MM.1S (cell line): Measurements from ENCODE around the gene TMEM163.

Experiments used
- DNase-seq: peaks from one replicate; pipeline ENCODE4 v3.0.0-alpha.2; 2015
- H2AFZ ChIP-seq: fragments of 300-600 bp; sonication (generic); 2 replicates; pipeline ENCODE4 v1.6.0; 2016; ENCODE audit warnings: antibody characterized with exemption, low read length
- H3F3A ChIP-seq: fragments of 300-600 bp; sonication (generic); 2 replicates; pipeline ENCODE4 v1.6.1; 2016; ENCODE audit warnings: mild to moderate bottlenecking, antibody characterized with exemption, low read length, moderate library complexity, mixed read lengths; ENCODE audit not compliant: insufficient read depth
- H3K27ac ChIP-seq: fragments of 300-600 bp; sonication (generic); 2 replicates; pipeline ENCODE4 v1.5.1; 2016; ENCODE audit warnings: mild to moderate bottlenecking, low read length
- H3K27me3 ChIP-seq: fragments of 300-600 bp; sonication (generic); replicated peaks from 2 replicates; pipeline ENCODE4 v1.6.0; 2016; ENCODE audit warnings: low read length; ENCODE audit not compliant: insufficient read depth
- H3K36me3 ChIP-seq: fragments of 300-600 bp; sonication (generic); replicated peaks from 2 replicates; pipeline ENCODE4 v1.6.1; 2016; ENCODE audit warnings: mild to moderate bottlenecking, low read length, mixed read lengths; ENCODE audit not compliant: insufficient read depth
- H3K4me1 ChIP-seq: fragments of 300-600 bp; sonication (generic); 2 replicates; pipeline ENCODE4 v1.6.1; 2016; ENCODE audit warnings: low read length, mixed read lengths
- H3K4me2 ChIP-seq: fragments of 300-600 bp; sonication (generic); 2 replicates; pipeline ENCODE4 v1.6.0; 2016; ENCODE audit warnings: low read depth, low read length
- H3K4me3 ChIP-seq: fragments of 300-600 bp; sonication (generic); 2 replicates; pipeline ENCODE4 v1.5.1; 2016; ENCODE audit warnings: low read length, mixed read lengths
- H3K79me2 ChIP-seq: fragments of 300-600 bp; sonication (generic); 2 replicates; pipeline ENCODE4 v1.6.1; 2016; ENCODE audit warnings: mixed run types, low read length, mixed read lengths
- H3K9ac ChIP-seq: fragments of 300-600 bp; sonication (generic); 2 replicates; pipeline ENCODE4 v1.6.1; 2016; ENCODE audit warnings: low read length, mixed read lengths
- H3K9me2 ChIP-seq: fragments of 300-600 bp; sonication (generic); replicated peaks from 2 replicates; pipeline ENCODE4 v1.6.1; 2016; ENCODE audit warnings: mild to moderate bottlenecking, low read length, mixed read lengths; ENCODE audit not compliant: insufficient read depth
- H3K9me3 ChIP-seq: fragments of 300-600 bp; sonication (generic); replicated peaks from 2 replicates; pipeline ENCODE4 v1.6.1; 2016; ENCODE audit warnings: mild to moderate bottlenecking, low read length, mixed read lengths; ENCODE audit not compliant: insufficient read depth
- H4K20me1 ChIP-seq: fragments of 300-600 bp; sonication (generic); 2 replicates; pipeline ENCODE4 v1.6.1; 2016; ENCODE audit warnings: mild to moderate bottlenecking, low read length, moderate library complexity, mixed read lengths; ENCODE audit not compliant: insufficient read depth
- CTCF ChIP-seq: fragments of 300-600 bp; sonication (generic); IDR thresholded peaks from 2 replicates; pipeline ENCODE4 v1.5.1; 2016; ENCODE audit warnings: antibody characterized with exemption, low read length, mixed read lengths
- EZH2 ChIP-seq: fragments of 300-600 bp; sonication (generic); optimal IDR thresholded peaks from 2 replicates; pipeline ENCODE3; 2017; ENCODE audit warnings: low read depth, mild to moderate bottlenecking, antibody characterized with exemption, low read length, mixed read lengths
- EZH2phosphoT487 ChIP-seq: fragments of 300-600 bp; sonication (generic); IDR thresholded peaks from 2 replicates; pipeline ENCODE4 v1.6.1; 2018; ENCODE audit warnings: antibody characterized with exemption, low read length

Gene TMEM163

DNA sequence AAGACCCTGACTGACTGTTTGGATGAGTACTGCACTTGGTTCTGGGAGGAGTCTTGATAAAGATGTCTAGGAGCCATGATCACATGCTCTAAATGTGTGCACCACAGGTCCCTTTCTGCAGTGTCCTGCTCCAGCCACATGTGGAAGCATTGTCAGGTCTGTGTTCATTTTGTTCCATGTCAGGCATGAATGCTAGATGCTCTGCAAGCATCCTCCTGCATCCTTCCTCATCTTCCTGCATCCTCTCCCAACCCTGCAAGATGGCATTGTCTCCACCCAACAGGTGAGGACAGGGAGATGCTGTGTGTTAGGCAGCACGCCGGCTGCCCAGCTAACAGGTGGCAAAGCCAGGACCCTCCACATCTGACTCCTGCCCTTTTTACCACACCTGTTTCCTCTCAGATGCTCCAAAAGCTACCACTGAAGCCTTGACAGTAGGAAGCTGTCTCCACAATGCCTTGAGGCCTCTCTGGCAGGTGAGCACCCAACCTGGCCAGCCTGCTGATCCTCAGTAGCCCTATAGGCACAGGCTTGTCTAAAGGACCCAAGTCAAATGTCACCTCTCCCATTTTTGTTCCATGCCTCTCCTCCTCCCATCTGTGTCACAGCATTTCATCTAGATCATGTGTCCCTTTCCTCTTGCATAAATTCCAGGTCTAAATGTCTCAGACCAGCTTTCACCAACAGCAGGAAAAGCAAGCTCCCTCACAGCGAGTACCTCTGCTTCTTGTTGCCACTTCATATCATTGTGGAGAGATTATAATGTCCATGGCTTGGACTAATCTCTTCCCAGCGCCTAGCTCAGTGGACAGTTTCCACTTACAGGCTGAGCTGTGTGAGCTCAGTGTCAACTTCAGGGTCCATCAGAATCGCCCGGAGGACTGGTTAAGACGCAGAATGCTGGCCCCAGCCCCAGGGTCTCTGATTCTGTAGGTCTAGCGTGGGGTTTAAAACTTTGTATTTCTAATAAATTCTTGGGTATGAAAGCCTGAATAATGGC lies 55.0 kb downstream of the TMEM163 start:
- Histone ChIP-seq H3K4me2 (no peak overlapping the region), H3K27ac (no peak overlapping the region), H3K79me2 (no peaks in the 10 kb centered on the region), H3K9ac (no peak overlapping the region), H2AFZ (no peak overlapping the region), H3K27me3 (no peaks in the 10 kb centered on the region), H3K9me2 (no peaks in the 10 kb centered on the region), H4K20me1 (no peaks in the 10 kb centered on the region), H3K4me3 (no peak overlapping the region), H3F3A (no peaks in the 10 kb centered on the region), H3K4me1 (no peaks in the 10 kb centered on the region), H3K9me3 (no peaks in the 10 kb centered on the region), H3K36me3 (no peaks in the 10 kb centered on the region)
- no peak for DNase-seq
- no peak for TF ChIP-seq EZH2phosphoT487
- TF ChIP-seq EZH2 = no peak
- TF ChIP-seq CTCF = no peak

DNA sequence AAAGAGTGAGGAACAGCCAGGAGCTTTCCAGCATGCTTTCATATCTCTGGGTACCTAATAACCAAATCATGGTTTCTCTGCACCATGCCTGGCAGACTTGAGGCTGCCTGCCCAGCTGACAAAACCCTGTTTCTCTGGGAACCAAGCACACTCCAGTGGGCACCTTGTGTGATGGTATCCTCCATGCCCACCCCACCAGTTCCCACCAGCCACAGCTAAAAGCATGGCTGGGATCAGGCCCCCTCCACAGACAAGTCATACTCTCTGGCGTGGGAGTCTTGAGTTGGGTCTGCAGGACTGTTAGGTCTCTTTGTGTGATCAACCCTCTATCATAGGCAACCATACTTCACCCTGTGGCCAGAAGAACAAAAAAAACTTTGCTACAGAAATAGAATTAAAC lies 56.0 kb downstream of the TMEM163 start:
- H3K36me3 ChIP-seq = no peaks in the 10 kb centered on the region
- H3K9me2 ChIP-seq = no peaks in the 10 kb centered on the region
- no peaks in the 10 kb centered on the region for H4K20me1 ChIP-seq
- H3K4me1 ChIP-seq = no peaks in the 10 kb centered on the region
- H3K4me3 ChIP-seq = no peak overlapping the region
- H2AFZ ChIP-seq = no peak overlapping the region
- no peak overlapping the region for H3K9ac ChIP-seq
- TF ChIP-seq CTCF = no peak
- TF ChIP-seq EZH2phosphoT487 = no peak
- TF ChIP-seq EZH2 = no peak
- H3K9me3 ChIP-seq = no peaks in the 10 kb centered on the region
- H3F3A ChIP-seq = no peaks in the 10 kb centered on the region
- H3K4me2 ChIP-seq = no peak overlapping the region
- no peak overlapping the region for H3K27ac ChIP-seq
- DNase-seq = no peak
- H3K79me2 ChIP-seq = no peaks in the 10 kb centered on the region
- no peaks in the 10 kb centered on the region for H3K27me3 ChIP-seq

DNA sequence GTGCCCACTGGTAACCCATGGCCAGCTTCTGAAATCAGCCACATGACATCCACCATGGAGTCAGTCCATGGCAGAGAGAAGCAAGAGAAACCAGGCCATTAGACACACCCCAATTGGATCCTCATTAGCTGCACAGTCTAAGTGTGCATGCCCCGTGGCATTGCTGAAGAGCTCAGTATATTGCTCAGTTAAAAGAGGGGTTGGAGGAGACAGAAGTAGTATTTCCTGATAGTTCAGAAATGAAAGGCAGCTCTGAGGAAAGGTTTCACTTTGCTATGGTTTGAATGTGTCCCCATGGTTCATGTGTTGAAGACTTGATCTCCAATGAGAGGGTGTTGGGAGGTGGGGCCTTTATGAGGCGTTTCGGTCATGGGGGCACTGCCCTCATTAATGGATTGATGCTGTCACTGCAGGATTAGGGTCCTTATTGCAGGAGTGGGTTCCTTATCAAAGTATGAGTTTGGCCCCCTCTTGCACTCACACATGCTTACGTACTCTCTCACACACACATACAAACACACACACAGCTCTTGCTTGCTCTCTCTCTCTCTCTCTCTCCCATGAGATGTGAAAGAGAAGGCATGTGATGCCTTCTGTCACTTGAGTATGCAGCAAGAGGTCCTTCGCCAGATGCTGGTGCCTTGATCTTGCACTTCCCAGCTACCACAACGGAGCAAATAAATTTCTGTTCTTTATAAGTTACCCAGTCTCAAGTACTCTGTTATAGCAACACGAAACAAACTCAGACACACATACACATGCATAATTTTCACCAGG lies 58.0 kb downstream of the TMEM163 start:
- Histone ChIP-seq H3K9me3 (no peaks in the 10 kb centered on the region), H2AFZ (no peak overlapping the region), H3K9ac (no peak overlapping the region), H4K20me1 (no peaks in the 10 kb centered on the region), H3K36me3 (no peaks in the 10 kb centered on the region), H3F3A (no peaks in the 10 kb centered on the region), H3K27me3 (no peaks in the 10 kb centered on the region), H3K4me1 (no peaks in the 10 kb centered on the region), H3K27ac (no peak overlapping the region), H3K79me2 (no peaks in the 10 kb centered on the region), H3K4me3 (no peak overlapping the region), H3K4me2 (no peak overlapping the region), H3K9me2 (no peaks in the 10 kb centered on the region)
- TF ChIP-seq EZH2phosphoT487 = no peak
- TF ChIP-seq EZH2 = no peak
- no peak for TF ChIP-seq CTCF
- DNase-seq = no peak
